Neuron (in vitro differentiated cells): ENCODE results near the gene CCNA1.

ENCODE experiments used
- H2AFZ ChIP-seq: one replicate; pipeline ENCODE4 v1.6.1; 2013; ENCODE audit warnings: low read depth, mild to moderate bottlenecking, inconsistent platforms, low read length, moderate library complexity
- H3K27me3 ChIP-seq: one replicate; pipeline ENCODE4 v1.6.1; 2013; ENCODE audit warnings: low read length; ENCODE audit not compliant: insufficient read depth
- H3K36me3 ChIP-seq: one replicate; pipeline ENCODE4 v1.6.1; 2013; ENCODE audit warnings: low read length; ENCODE audit not compliant: insufficient read depth
- H3K4me1 ChIP-seq: one replicate; pipeline ENCODE4 v1.6.1; 2013; ENCODE audit warnings: low read length; ENCODE audit not compliant: insufficient read depth
- H3K4me3 ChIP-seq: 2 replicates; pipeline ENCODE4 v1.5.1; 2013; ENCODE audit warnings: mild to moderate bottlenecking, low read length, moderate library complexity
- H3K9me3 ChIP-seq: one replicate; pipeline ENCODE4 v1.6.1; 2013; ENCODE audit warnings: low read length

Gene CCNA1

DNA sequence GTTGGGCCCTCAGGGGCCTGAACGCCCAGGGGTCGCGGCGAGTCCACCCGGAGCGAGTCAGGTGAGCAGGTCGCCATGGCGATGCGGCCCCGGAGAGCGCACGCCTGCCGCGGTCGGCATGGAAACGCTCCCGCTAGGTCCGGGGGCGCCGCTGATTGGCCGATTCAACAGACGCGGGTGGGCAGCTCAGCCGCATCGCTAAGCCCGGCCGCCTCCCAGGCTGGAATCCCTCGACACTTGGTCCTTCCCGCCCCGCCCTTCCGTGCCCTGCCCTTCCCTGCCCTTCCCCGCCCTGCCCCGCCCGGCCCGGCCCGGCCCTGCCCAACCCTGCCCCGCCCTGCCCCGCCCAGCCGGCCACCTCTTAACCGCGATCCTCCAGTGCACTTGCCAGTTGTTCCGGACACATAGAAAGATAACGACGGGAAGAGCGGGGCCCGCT, at the start of gene CCNA1:
Gene CCNA1 (plus strand): TSS at position 390 of the 439 bp plus-strand sequence. CDS start 562 bp downstream, outside the sequence.
- no peaks in the 10 kb centered on the region for H3K36me3 ChIP-seq
- H2AFZ ChIP-seq = peak within 1 kb of the TSS; percentile 88
- H3K9me3 ChIP-seq = no peaks in the 10 kb centered on the region
- H3K4me3 ChIP-seq = peak within 1 kb of the TSS; percentile 46
- H3K4me1 ChIP-seq = peaks cover 10% of the 10 kb centered on the region
- peaks cover 57% of the 10 kb centered on the region for H3K27me3 ChIP-seq

- H3K4me1 ChIP-seq = no peaks in the 10 kb centered on the region
- no peaks in the 10 kb centered on the region for H3K27me3 ChIP-seq
- no peaks in the 10 kb centered on the region for H3K9me3 ChIP-seq
- H2AFZ ChIP-seq = no peak overlapping the region
- H3K4me3 ChIP-seq = no peak overlapping the region
- no peaks in the 10 kb centered on the region for H3K36me3 ChIP-seq
Observed at GRCh38 chr13:36385489-36385888, 46.8 kb upstream of the CCNA1 start.

GRCh38 chr13:36395280-36395679, 37.0 kb upstream of the CCNA1 start:
- Histone ChIP-seq H3K9me3 (no peaks in the 10 kb centered on the region), H3K36me3 (no peaks in the 10 kb centered on the region), H3K4me3 (no peak overlapping the region), H3K27me3 (no peaks in the 10 kb centered on the region), H2AFZ (no peak overlapping the region), H3K4me1 (no peaks in the 10 kb centered on the region)

DNA sequence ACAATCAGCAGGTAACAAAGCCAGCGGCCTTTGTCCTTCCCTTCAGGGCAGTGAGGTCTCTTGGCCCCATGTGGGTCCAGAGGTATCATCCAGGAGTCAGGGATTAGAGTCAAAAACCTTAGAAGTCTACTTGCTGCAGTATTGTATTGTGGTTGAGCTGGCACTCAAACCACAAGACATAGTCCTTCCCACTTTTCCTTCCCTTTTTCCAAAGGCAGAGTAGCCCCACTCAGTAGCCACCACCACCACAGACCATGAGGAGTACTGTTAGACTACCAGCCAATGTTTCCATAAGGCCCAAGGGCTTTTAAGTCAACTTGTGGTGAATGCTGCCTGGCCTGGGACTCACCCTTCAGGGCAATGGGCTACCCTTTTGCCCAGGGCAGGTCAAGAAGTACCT, 27.1 kb upstream of the CCNA1 start:
- Histone ChIP-seq H3K9me3 (no peaks in the 10 kb centered on the region), H3K36me3 (no peaks in the 10 kb centered on the region), H2AFZ (no peak overlapping the region), H3K27me3 (no peaks in the 10 kb centered on the region), H3K4me3 (no peak overlapping the region), H3K4me1 (no peaks in the 10 kb centered on the region)

- Histone ChIP-seq H3K4me1 (no peaks in the 10 kb centered on the region), H3K4me3 (no peak overlapping the region), H3K36me3 (no peaks in the 10 kb centered on the region), H2AFZ (no peak overlapping the region), H3K9me3 (no peaks in the 10 kb centered on the region), H3K27me3 (no peaks in the 10 kb centered on the region)
Observed at GRCh38 chr13:36412736-36413135, 19.6 kb upstream of the CCNA1 start.

DNA sequence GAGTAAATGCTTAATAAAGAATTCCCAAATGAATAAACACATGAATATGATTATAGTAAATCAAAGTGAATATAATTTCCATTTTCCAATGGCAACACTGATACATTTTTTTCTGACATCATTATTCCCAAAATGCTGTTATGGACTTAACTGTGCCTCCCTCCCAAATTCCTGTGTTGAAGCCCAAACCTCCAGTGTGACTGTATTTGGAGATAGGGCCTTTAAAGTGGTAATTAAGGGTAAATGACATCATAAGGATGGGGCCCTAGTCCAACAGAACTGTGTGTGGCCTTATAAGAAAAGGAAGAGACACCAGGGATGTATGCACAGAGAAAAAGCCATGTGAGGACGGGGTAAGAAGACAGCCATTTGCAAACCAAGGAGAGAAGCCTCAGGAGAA, 19.1 kb upstream of the CCNA1 start:
- H3K4me1 ChIP-seq = no peaks in the 10 kb centered on the region
- H3K9me3 ChIP-seq = no peaks in the 10 kb centered on the region
- no peaks in the 10 kb centered on the region for H3K27me3 ChIP-seq
- no peak overlapping the region for H2AFZ ChIP-seq
- H3K4me3 ChIP-seq = no peak overlapping the region
- H3K36me3 ChIP-seq = no peaks in the 10 kb centered on the region

GRCh38 chr13:36414461-36414860, 17.8 kb upstream of the CCNA1 start:
- Histone ChIP-seq H3K27me3 (no peaks in the 10 kb centered on the region), H3K4me3 (no peak overlapping the region), H3K4me1 (no peaks in the 10 kb centered on the region), H3K36me3 (no peaks in the 10 kb centered on the region), H2AFZ (no peak overlapping the region), H3K9me3 (no peaks in the 10 kb centered on the region)

- no peaks in the 10 kb centered on the region for H3K4me1 ChIP-seq
- no peak overlapping the region for H3K4me3 ChIP-seq
- no peaks in the 10 kb centered on the region for H3K27me3 ChIP-seq
- H3K9me3 ChIP-seq = no peaks in the 10 kb centered on the region
- no peak overlapping the region for H2AFZ ChIP-seq
- no peaks in the 10 kb centered on the region for H3K36me3 ChIP-seq
Observed at GRCh38 chr13:36417331-36417730, 15.0 kb upstream of the CCNA1 start.

DNA sequence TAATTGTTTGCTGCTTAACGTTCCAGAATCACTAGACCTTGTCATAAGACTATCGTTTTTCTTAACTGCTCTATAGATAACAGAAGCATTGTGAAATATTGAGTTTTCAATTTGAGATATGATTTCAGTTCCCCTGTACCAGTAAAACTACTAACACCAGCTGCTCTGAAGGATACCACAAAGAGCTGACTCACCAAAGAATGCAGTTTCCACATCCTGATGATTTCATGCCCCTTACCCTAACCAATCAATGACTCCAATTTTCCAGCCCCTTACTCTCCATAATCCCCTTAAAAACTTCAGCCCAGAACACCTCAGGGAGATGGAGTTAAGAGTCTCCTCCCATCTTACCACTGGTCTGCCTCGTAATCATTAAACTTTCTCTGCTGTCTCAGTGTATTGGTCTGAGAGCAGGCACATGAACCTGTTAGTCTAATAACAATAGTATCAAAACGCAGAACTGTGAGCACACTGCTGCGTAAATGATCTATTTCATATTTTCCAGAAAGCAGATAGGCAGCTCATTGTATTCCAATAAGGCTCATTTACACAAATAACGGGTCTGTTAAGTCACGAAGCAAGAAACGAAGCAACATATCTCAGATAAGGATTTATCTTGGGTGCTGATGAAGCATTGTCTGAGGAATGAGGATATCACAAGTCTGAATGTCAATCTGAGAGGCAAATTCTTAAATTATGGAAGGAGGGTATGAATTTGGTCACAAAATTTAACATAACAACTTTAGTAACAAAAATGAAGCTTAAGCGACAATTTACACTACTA, 14.1 kb upstream of the CCNA1 start:
- H3K4me3 ChIP-seq = no peak overlapping the region
- no peaks in the 10 kb centered on the region for H3K27me3 ChIP-seq
- no peaks in the 10 kb centered on the region for H3K4me1 ChIP-seq
- H2AFZ ChIP-seq = no peak overlapping the region
- no peaks in the 10 kb centered on the region for H3K9me3 ChIP-seq
- no peaks in the 10 kb centered on the region for H3K36me3 ChIP-seq

- no peak overlapping the region for H3K4me3 ChIP-seq
- no peaks in the 10 kb centered on the region for H3K4me1 ChIP-seq
- H2AFZ ChIP-seq = no peak overlapping the region
Observed at GRCh38 chr13:36420437-36420891, 11.8 kb upstream of the CCNA1 start.

GRCh38 chr13:36421447-36421846, 10.8 kb upstream of the CCNA1 start:
- Histone ChIP-seq H2AFZ (no peak overlapping the region), H3K4me3 (no peak overlapping the region)

More at GRCh38 chr13:36420437-36420891, 11.8 kb upstream of the CCNA1 start:
- H3K36me3 ChIP-seq = no peaks in the 10 kb centered on the region
- H3K27me3 ChIP-seq = no peaks in the 10 kb centered on the region
- H3K9me3 ChIP-seq = no peaks in the 10 kb centered on the region

GRCh38 chr13:36428086-36428485, 4.2 kb upstream of the CCNA1 start:
- Histone ChIP-seq H3K9me3 (no peaks in the 10 kb centered on the region), H3K27me3 (peaks cover 38% of the 10 kb centered on the region)

More at GRCh38 chr13:36421447-36421846, 10.8 kb upstream of the CCNA1 start:
- Histone ChIP-seq H3K9me3 (no peaks in the 10 kb centered on the region), H3K27me3 (no peaks in the 10 kb centered on the region), H3K4me1 (no peaks in the 10 kb centered on the region), H3K36me3 (no peaks in the 10 kb centered on the region)

DNA sequence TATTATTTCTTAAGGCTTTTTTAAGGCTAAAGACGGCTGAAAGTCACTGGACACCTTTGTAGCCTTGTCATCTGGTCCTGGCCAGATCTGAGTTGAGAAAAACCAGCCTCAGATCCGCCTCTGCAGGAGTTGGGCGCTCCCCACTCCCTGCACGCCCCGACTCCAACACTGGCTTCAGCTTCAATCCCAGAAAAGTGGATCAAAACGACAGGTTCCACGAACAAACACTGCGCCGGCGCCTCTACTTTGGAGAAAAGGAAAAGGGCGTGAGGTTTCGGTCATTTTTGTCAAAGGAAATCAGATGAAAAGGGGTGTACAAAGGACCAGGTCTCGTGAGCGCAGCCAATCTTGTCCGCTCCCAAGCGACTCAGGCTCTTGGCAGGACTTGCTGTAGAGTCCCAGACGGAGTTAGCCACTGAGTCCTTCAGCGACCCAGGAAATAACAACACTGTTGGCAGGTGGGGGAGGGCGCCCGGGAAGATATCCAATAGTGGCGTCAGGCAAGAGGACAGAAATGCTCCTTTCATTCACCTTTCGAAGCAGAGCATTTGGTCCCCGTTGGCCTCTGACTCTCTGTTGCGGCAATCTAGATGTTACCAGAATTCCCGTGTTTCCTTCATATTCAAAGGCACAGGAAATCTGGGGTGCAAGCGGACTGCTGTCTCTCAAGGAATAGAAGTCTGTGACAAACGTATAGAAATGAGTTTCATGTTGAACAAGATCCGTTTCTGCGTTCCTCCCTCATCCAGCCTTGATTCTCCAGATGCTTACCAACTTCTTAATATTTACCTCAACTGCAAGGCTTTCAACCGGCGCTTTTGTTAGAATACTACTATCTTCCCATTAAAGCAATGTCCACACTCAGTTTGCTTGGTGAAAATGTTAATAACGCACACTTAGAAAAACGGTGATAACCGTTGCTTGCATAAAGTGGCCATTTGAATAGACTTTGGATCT, 1.8 kb upstream of the CCNA1 start:
- peaks cover 54% of the 10 kb centered on the region for H3K27me3 ChIP-seq
- no peak overlapping the region for H2AFZ ChIP-seq
- H3K4me1 ChIP-seq = peaks cover 10% of the 10 kb centered on the region
- no peak overlapping the region for H3K4me3 ChIP-seq
- H3K36me3 ChIP-seq = no peaks in the 10 kb centered on the region
- no peaks in the 10 kb centered on the region for H3K9me3 ChIP-seq

More at GRCh38 chr13:36428086-36428485, 4.2 kb upstream of the CCNA1 start:
- no peak overlapping the region for H2AFZ ChIP-seq
- no peaks in the 10 kb centered on the region for H3K36me3 ChIP-seq
- no peak overlapping the region for H3K4me3 ChIP-seq
- peaks cover 10% of the 10 kb centered on the region for H3K4me1 ChIP-seq
